Activated naive CD8-positive, alpha-beta T cell (primary cell): Measurements from ENCODE around the gene ANO8.
A peak's percentile ranks its signal among the peaks of the same experiment; 100 is the strongest.

Experiments used
- H3K27ac Mint-ChIP-seq: one replicate; pipeline ENCODE4 v1.8.0; 2021; ENCODE audit warnings: mixed read lengths
- H3K27me3 Mint-ChIP-seq: one replicate; pipeline ENCODE4 v1.8.0; 2021; ENCODE audit warnings: mixed read lengths
- H3K36me3 Mint-ChIP-seq: one replicate; pipeline ENCODE4 v1.8.0; 2021; ENCODE audit warnings: mixed read lengths
- H3K4me1 Mint-ChIP-seq: one replicate; pipeline ENCODE4 v1.8.0; 2021; ENCODE audit warnings: low read depth, mixed read lengths
- H3K4me3 Mint-ChIP-seq: one replicate; pipeline ENCODE4 v1.8.0; 2021; ENCODE audit warnings: mild to moderate bottlenecking, mixed read lengths
- H3K9me3 Mint-ChIP-seq: one replicate; pipeline ENCODE4 v1.8.0; 2021; ENCODE audit warnings: low read depth, mixed read lengths

The ANO8 gene

GRCh38 chr19:17337675-17338432, 3.2 kb upstream of the ANO8 start:
- no peaks in the 10 kb centered on the region for H3K27me3 Mint-ChIP-seq
- H3K9me3 Mint-ChIP-seq = no peaks in the 10 kb centered on the region
- H3K36me3 Mint-ChIP-seq = no peaks in the 10 kb centered on the region
- H3K4me1 Mint-ChIP-seq = peaks cover 23% of the 10 kb centered on the region
- peak overlapping the region; percentile 96 for H3K4me3 Mint-ChIP-seq
- H3K27ac Mint-ChIP-seq = peak overlapping the region; percentile 96

- Mint-ChIP-seq H3K4me3 (peak within 1 kb of the TSS; percentile 96), H3K9me3 (no peaks in the 10 kb centered on the region), H3K27ac (peak within 1 kb of the TSS; percentile 96), H3K36me3 (no peaks in the 10 kb centered on the region), H3K4me1 (peaks cover 26% of the 10 kb centered on the region), H3K27me3 (no peaks in the 10 kb centered on the region)
Measured at GRCh38 chr19:17336872-17337674, 2.4 kb upstream of the ANO8 start, which contains the start of gene GTPBP3. Gene GTPBP3 (plus strand): TSS chr19:17337553. CDS start chr19:17337612, 59 bp downstream.

DNA sequence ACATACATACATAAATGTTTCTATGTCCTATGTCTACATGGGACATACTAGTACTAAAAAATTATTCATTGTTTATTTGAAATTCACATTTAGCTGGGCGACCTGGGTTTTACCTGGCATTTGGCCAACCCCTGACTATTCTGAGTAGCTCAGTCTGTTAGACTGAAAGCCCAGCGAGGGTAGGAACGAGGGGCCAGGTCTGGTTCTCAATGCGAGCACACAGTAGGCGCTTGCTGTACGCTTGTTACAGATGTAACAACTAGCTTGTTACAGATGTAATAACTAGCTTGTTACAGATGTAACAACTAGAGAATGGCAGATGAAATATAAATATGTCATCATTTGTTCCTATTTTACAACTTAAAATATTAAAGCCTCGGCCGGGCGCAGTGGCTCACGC, 920 bp upstream of the ANO8 start:
- no peaks in the 10 kb centered on the region for H3K9me3 Mint-ChIP-seq
- no peaks in the 10 kb centered on the region for H3K27me3 Mint-ChIP-seq
- peak overlapping the region; percentile 86 for H3K4me3 Mint-ChIP-seq
- peaks cover 29% of the 10 kb centered on the region for H3K4me1 Mint-ChIP-seq
- no peaks in the 10 kb centered on the region for H3K36me3 Mint-ChIP-seq
- no peak overlapping the region for H3K27ac Mint-ChIP-seq

DNA sequence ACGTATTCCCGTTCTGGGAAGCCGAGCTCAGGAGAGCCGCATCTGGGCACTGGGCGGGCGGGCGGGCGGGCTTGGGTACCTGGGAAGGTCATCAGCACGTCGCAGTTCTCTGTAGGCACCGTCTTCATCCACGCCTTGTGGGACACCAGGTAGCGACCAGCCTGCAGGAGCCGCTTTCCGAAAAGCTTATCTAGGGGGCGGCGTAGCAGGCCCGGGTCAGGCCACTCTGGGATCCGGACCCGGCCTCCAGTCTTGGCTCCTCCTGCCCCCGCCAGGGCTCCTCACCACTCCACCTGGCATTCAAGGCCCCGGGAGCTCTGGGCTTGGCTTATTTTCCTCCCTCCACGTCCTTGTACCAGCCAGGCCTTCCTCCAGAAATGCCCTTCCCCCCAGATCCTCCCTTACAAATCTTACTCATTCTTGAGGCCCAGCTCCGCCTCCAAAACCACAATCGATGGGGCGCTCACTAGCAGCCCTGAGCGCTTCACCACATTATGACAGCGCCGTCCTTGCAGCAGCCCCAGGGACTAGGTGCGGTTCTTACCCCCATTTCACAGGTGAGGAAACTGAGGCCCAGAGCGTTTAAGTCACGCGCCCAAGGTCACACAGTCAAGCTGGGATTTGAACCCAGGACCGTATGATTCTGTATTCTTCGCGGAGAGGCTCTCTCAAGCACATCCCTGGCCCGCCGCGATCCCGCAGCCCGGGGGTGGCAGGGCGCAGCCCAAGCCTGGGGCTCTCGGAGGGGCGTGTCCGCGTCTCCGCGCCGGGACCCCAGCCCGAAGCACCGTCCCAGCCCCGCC, 843 bp downstream of the ANO8 start:
- peak overlapping the region; percentile 82 for H3K4me3 Mint-ChIP-seq
- H3K36me3 Mint-ChIP-seq = no peaks in the 10 kb centered on the region
- no peaks in the 10 kb centered on the region for H3K27me3 Mint-ChIP-seq
- H3K27ac Mint-ChIP-seq = peak overlapping the region; percentile 76
- H3K9me3 Mint-ChIP-seq = no peaks in the 10 kb centered on the region
- peaks cover 32% of the 10 kb centered on the region for H3K4me1 Mint-ChIP-seq

DNA sequence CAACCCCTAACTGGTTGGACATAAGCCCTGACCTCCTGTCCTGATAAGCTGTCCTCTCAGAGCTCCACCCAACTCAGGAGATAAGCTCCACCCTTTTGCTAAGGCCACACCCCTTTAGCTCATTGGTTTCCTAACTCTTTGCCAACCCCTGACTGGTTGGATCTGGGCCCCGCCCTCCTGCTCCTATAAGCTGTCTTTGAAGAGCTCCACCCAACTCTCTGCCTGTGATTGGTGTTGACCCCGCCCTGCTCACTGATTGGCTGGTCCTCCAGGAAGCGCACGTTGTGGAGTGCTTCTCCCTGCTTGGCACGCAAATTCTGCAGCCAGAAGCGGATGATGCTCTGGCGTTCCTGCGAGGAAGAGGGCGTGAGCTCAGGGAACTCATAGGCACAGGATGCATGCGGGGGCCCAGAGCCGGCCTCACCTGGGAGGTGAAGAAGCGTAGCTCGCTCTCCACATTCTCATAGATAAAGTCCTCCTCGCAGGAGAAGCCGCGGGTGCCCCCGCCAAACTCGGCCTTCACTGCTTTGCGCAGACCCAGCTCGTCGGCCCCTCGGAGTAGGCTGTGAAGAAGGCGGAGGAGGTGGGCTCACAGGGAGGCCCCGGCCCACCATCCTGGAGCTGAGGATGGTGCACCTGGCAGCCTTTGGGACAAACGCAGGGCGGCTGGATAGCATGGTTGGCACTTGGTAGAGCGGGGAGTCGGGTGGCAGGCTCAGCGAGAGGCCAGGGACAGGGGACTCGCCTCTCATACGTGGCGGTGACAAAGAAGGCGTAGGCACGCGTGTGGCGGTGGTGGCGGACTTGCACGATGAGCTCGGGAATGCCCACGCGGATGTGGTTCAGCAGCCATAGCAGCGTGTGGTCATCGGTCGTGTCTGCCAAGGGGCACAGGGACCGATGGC, 1.7 kb downstream of the ANO8 start:
- Mint-ChIP-seq H3K27me3 (no peaks in the 10 kb centered on the region), H3K27ac (no peak overlapping the region), H3K36me3 (no peaks in the 10 kb centered on the region), H3K4me1 (peaks cover 32% of the 10 kb centered on the region), H3K9me3 (no peaks in the 10 kb centered on the region), H3K4me3 (no peak overlapping the region)

DNA sequence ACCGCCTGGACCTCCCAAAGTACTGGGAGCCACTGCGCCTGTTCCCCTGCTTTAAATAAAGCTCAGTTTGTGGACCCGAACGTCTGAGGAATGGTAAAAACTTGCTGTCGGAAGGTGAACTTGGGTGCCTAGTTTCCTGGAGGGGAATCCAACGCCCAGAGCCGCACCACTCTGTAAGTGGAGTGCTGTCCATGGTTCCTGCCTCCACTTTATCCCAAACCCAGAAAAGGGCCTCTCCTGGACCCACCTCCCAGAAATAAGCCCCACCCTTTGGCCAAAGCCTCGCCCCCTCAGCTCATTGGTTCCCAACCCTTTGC, 2.3 kb downstream of the ANO8 start:
- Mint-ChIP-seq H3K36me3 (no peaks in the 10 kb centered on the region), H3K4me3 (no peak overlapping the region), H3K9me3 (no peaks in the 10 kb centered on the region), H3K27ac (no peak overlapping the region), H3K27me3 (no peaks in the 10 kb centered on the region), H3K4me1 (peaks cover 34% of the 10 kb centered on the region)

DNA sequence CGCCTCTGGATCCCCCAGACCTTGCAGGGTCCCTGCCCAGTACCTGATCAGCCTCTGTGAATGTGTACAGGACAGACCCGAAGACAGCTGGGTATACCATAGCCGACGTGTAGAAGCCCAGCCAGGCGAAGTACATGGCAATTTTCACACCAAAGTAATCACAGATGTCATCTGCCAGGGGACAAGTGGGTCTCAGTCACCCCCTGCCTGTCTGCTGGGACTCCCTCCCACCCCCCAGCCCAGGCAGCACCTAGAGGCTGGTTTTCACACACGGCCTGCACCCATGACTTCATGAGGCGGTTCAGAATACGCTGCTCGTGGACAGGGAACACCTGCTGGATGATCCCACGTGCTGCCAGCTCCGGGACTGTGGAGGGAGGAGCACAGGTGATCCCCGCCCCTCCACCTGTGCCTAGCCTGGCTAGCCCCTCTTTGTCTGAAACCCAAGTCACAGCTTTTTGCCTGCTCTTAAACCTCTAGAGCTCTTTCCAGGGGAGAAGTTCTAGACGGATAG, 3.6 kb downstream of the ANO8 start:
- Mint-ChIP-seq H3K36me3 (no peaks in the 10 kb centered on the region), H3K4me1 (peaks cover 28% of the 10 kb centered on the region), H3K9me3 (no peaks in the 10 kb centered on the region), H3K27me3 (no peaks in the 10 kb centered on the region), H3K27ac (no peak overlapping the region), H3K4me3 (no peak overlapping the region)

- Mint-ChIP-seq H3K4me3 (peak overlapping the region; percentile 44), H3K4me1 (peaks cover 28% of the 10 kb centered on the region), H3K27me3 (no peaks in the 10 kb centered on the region), H3K27ac (no peak overlapping the region), H3K9me3 (no peaks in the 10 kb centered on the region), H3K36me3 (no peaks in the 10 kb centered on the region)
Measured at GRCh38 chr19:17330262-17331044, 4.2 kb downstream of the ANO8 start.

DNA sequence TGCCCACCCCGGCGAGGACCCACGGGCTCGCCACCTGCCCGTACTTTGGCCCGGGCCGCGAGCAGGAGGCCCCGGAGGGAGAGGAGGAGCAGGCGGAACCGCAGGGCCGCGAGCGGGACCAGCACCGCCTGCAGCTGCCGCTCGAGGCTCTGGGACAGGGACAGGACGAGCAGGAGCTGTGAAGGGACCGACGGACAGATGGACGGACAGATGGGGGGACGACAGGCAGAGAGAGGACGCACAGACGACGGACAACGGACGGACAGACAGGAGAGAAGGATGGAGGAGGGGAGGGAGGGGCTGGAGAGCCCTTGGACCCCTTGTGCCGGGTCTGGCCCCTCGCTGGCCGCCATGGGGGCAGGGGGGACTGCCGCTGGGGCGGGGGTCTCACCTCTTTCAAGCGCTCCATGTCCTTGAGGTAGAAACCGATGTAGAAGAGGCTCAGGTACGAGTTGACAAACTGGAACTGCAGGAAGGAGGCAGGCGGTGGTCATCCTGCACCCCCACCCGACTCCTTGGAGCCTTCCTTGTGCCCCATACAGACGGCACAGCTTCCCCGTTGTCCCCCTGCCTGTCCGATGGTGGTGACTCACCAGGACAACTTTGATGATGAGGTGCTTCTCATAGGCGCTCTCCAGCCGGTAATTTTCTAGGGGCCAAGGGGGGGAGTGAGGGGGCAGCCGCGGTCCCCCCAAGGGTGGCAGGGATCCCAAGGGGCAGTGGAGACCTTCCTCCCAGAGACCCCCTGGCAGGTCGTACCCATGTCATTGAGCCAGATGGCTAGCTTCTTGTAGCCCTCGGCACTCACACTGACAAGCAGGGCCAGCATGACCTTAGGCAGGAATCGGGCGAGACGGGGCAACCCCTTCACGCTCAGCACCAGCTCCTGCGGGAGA, 5.0 kb downstream of the ANO8 start:
- H3K27ac Mint-ChIP-seq = no peak overlapping the region
- no peaks in the 10 kb centered on the region for H3K27me3 Mint-ChIP-seq
- H3K36me3 Mint-ChIP-seq = no peaks in the 10 kb centered on the region
- H3K4me1 Mint-ChIP-seq = peaks cover 20% of the 10 kb centered on the region
- H3K4me3 Mint-ChIP-seq = peak overlapping the region; percentile 44
- H3K9me3 Mint-ChIP-seq = no peaks in the 10 kb centered on the region

GRCh38 chr19:17328517-17329365, 5.9 kb downstream of the ANO8 start:
- Mint-ChIP-seq H3K27me3 (no peaks in the 10 kb centered on the region), H3K27ac (no peak overlapping the region), H3K4me1 (peaks cover 18% of the 10 kb centered on the region), H3K4me3 (peak overlapping the region; percentile 35), H3K9me3 (no peaks in the 10 kb centered on the region), H3K36me3 (no peaks in the 10 kb centered on the region)

DNA sequence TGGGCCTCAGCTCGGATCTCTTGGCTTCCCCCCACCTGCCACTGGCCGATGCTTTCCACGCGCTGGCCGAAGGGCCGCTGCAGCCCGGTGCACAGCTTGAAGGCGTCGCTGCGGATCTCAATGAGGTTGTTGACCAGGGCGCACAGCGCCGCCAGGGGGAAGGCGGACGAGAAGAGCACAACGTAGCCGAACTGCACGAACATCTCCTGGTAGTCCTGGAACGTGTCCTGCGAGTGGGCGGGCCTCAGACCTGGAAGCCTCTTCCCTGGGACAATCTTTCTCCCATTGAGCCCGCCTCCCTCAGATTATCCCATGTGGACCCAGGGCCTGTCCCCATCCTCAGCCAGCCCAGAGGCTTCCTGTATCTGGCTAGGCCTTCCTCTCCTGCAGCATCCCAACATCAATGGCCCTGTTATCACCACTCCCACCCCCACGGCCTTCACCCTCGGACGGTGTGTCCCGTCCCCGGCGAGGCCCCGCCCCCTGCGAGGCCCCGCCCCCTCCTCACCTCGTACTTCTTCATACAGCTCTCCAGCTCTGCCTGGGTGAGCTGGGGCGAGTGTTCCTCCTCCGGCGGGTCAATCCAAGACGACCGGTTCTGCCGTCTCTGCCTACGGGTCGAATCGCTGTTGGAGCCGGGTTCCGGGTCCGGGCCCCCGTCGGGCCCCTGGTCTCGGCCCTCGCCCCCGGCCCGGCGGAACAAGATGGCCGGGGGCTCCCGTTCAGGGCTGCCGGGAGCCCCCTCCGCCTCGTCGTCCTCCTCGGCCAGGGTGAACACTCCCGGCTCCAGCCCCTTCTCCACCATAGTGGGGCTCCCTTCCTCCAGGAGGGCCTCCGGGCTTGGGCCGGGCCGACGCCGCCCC, 6.8 kb downstream of the ANO8 start:
- H3K27me3 Mint-ChIP-seq = no peaks in the 10 kb centered on the region
- H3K4me3 Mint-ChIP-seq = peak overlapping the region; percentile 59
- no peaks in the 10 kb centered on the region for H3K36me3 Mint-ChIP-seq
- H3K27ac Mint-ChIP-seq = no peak overlapping the region
- H3K9me3 Mint-ChIP-seq = no peaks in the 10 kb centered on the region
- peaks cover 14% of the 10 kb centered on the region for H3K4me1 Mint-ChIP-seq
